ENCODE data around the gene ARMC6.
A peak's percentile ranks its signal among the peaks of the same experiment; 100 is the strongest.

Gene ARMC6

DNA sequence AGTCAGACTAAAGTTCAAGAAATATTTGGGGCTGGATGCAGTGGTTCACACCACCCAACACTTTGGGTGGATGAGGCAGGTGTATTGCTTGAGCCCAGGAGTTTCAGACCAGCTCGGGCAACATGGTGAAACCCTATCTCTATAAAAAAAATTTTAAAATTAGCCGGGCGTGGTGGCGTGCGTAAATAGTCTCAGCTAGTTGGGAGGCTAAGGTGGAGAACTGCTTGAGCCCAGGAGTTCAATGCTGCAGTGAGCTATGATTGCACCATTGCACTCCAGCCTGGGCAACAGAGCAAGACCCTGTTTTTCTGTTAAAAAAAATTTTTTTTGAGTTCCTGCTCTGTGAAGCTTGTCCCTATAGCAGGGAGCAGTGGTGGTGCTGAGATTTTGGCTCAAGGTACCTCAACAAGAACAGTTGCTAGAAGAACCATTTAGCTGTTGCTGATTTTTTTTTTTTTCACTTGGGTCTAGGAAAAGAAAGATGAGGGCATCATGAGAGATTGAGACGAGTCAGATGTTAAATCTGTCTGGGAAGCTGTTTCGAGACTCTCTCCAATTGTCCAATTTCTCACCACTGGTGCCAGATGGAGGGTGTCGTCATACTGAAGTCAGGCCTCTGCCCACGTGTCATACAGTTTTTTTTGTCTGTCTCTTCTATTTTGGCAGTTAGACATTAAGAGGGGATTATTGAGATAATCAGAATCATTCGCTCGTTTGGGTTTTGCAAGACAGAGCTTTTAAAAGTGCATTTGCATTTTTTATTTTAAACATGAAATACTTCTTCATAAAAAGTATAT is 34.1 kb downstream of the ARMC6 start:
- TF ChIP-seq, protein P1, sequence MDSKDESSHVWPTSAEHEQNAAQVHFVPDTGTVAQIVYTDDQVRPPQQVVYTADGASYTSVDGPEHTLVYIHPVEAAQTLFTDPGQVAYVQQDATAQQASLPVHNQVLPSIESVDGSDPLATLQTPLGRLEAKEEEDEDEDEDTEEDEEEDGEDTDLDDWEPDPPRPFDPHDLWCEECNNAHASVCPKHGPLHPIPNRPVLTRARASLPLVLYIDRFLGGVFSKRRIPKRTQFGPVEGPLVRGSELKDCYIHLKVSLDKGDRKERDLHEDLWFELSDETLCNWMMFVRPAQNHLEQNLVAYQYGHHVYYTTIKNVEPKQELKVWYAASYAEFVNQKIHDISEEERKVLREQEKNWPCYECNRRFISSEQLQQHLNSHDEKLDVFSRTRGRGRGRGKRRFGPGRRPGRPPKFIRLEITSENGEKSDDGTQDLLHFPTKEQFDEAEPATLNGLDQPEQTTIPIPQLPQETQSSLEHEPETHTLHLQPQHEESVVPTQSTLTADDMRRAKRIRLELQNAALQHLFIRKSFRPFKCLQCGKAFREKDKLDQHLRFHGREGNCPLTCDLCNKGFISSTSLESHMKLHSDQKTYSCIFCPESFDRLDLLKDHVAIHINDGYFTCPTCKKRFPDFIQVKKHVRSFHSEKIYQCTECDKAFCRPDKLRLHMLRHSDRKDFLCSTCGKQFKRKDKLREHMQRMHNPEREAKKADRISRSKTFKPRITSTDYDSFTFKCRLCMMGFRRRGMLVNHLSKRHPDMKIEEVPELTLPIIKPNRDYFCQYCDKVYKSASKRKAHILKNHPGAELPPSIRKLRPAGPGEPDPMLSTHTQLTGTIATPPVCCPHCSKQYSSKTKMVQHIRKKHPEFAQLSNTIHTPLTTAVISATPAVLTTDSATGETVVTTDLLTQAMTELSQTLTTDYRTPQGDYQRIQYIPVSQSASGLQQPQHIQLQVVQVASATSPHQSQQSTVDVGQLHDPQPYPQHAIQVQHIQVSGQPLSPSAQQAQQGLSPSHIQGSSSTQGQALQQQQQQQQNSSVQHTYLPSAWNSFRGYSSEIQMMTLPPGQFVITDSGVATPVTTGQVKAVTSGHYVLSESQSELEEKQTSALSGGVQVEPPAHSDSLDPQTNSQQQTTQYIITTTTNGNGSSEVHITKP (tag by site-specific recombination; IDR thresholded peaks at IDR 0.05): peak; percentile 34; the same call in 1 of the 2 replicates
- TF ChIP-seq ZNF37A (tag by site-specific recombination; IDR thresholded peaks at IDR 0.05): no peak
- TF ChIP-seq ZNF521 (tag by site-specific recombination; IDR thresholded peaks at IDR 0.05): no peak
- no peak for TF ChIP-seq ZNF132 (tag by site-specific recombination; IDR thresholded peaks at IDR 0.05; ENCODE audit: borderline replicate concordance)
- TF ChIP-seq ZBTB21 (tag by site-specific recombination; IDR thresholded peaks at IDR 0.05): no peak
- TF ChIP-seq ZNF202 (tag by site-specific recombination; IDR thresholded peaks at IDR 0.05; ENCODE audit: borderline replicate concordance): no peak
- no peak for TF ChIP-seq ZSCAN16 (tag by site-specific recombination; IDR thresholded peaks at IDR 0.05)
- TF ChIP-seq EGR2 (tag by site-specific recombination; IDR thresholded peaks at IDR 0.05; ENCODE audit: low read depth): no peak

GRCh38 chr19:19068659-19069654 is 35.6 kb downstream of the ARMC6 start:
- Histone ChIP-seq H3K27ac (ENCODE audit: extremely low read depth, low read depth, low read length) (no peak overlapping the region), H3K4me1 (ENCODE audit: control insufficient read depth, insufficient read depth, low read length) (peaks cover 10% of the 10 kb centered on the region), H3K36me3 (ENCODE audit: control insufficient read depth in 2 of 2, insufficient read depth in 1 of 2, low read length in 2 of 2) (no peaks in the 10 kb centered on the region), H3K4me3 (ENCODE audit: low read depth, low read length) (no peak overlapping the region), H3K9me3 (ENCODE audit: control insufficient read depth, insufficient read depth, low read depth, low read length) (no peaks in the 10 kb centered on the region)
- ChIA-PET POLR2A (interaction anchor here (0.7 kb wide), 1 partner anchor 17 kb away, joined by 4 read pairs; no protein-coding TSS in a partner anchor), CTCF (interaction anchor here (0.6 kb wide), 3 partner anchors 9 to 1293 kb away, joined by 3 read pairs; no protein-coding TSS in a partner anchor)
- no peak for TF ChIP-seq ZNF670 (tag by site-specific recombination; IDR thresholded peaks at IDR 0.05; ENCODE audit: low read depth)
- peak; percentile 38 for TF ChIP-seq ZNF426 (tag by site-specific recombination; IDR thresholded peaks at IDR 0.05)
- TF ChIP-seq ZNF501 (tag by site-specific recombination; IDR thresholded peaks at IDR 0.05): no peak
- no peak for TF ChIP-seq ZNF600 (tag by site-specific recombination; IDR thresholded peaks at IDR 0.05)
- TF ChIP-seq ZNF394 (tag by site-specific recombination; IDR thresholded peaks at IDR 0.05; ENCODE audit: borderline replicate concordance): peak; percentile 74; the same call in 1 of the 2 replicates
- peak; percentile 28; the same call in 1 of the 2 replicates for TF ChIP-seq ZBTB8A (tag by site-specific recombination; IDR thresholded peaks at IDR 0.05)
- no peak for TF ChIP-seq ZNF398 (tag by site-specific recombination; IDR thresholded peaks at IDR 0.05)
- TF ChIP-seq FEZF1 (tag by site-specific recombination; IDR thresholded peaks at IDR 0.05): peak; percentile 28; the same call in 1 of the 2 replicates
- peak; percentile 41 for TF ChIP-seq ZNF623 (tag by site-specific recombination; IDR thresholded peaks at IDR 0.05)
- TF ChIP-seq ZBTB11 (tag by site-specific recombination; conservative IDR thresholded peaks at IDR 0.05; ENCODE audit: low read depth): peak; percentile 37; the same call in 1 of the 2 replicates

More for the DNA sequence above, 34.1 kb downstream of the ARMC6 start:
- Histone ChIP-seq H3K9me3 (ENCODE audit: control insufficient read depth, insufficient read depth, low read depth, low read length) (no peaks in the 10 kb centered on the region), H3K36me3 (ENCODE audit: control insufficient read depth in 2 of 2, insufficient read depth in 1 of 2, low read length in 2 of 2) (no peaks in the 10 kb centered on the region), H3K27ac (ENCODE audit: extremely low read depth, low read depth, low read length) (no peak overlapping the region), H3K4me3 (ENCODE audit: low read depth, low read length) (no peak overlapping the region), H3K4me1 (ENCODE audit: control insufficient read depth, insufficient read depth, low read length) (peaks cover 11% of the 10 kb centered on the region)
- ChIA-PET POLR2A (no interaction called here), CTCF (interaction anchor here (0.6 to 1.6 kb wide), 5 partner anchors 15 to 423 kb away, joined by 4 to 6 read pairs (median 4); no protein-coding TSS in a partner anchor)

Data from HEK293 (cell line).